Activated T-helper 1 cell treated with anti-CD3 and anti-CD28 coated beads, Interleukin-12 subunit alpha, Interleukin-12 subunit beta, Interleukin-2, Interleukin-4 antibody, amounts not matched to agents 30 ng/mL and 10 ng/mL and 1 ng/mL, durations not matched to agents 14 hours and 24 hours and 36 hours (primary cell): ENCODE measurements around the gene PIK3R6. TPM values are rescaled to one million over a fixed set of nuclear protein-coding genes. Genes with fewer than 3 reads are reported as not detected.
"Not testable (repeated sequence)": the region's sequence is repeated elsewhere in the genome, so short reads cannot be mapped to it uniquely, and the experiment has no call there.

Source experiments
- DNase-seq: peaks from one replicate; pipeline ENCODE4 v3.0.0; 2021; ENCODE audit warnings: low spot score
- H3K27ac Mint-ChIP-seq: one replicate; pipeline ENCODE4 v1.8.0; 2021; ENCODE audit warnings: mild to moderate bottlenecking, mixed read lengths
- H3K27me3 Mint-ChIP-seq: one replicate; pipeline ENCODE4 v1.8.0; 2022; ENCODE audit warnings: mild to moderate bottlenecking, moderate library complexity, mixed read lengths; ENCODE audit not compliant: insufficient read depth
- H3K36me3 Mint-ChIP-seq: one replicate; pipeline ENCODE4 v1.8.0; 2021; ENCODE audit warnings: low read depth, mixed read lengths
- H3K4me1 Mint-ChIP-seq: one replicate; pipeline ENCODE4 v1.8.0; 2021; ENCODE audit warnings: low read depth, mixed read lengths
- H3K4me3 Mint-ChIP-seq: one replicate; pipeline ENCODE4 v1.8.0; 2021; ENCODE audit warnings: mild to moderate bottlenecking, moderate library complexity, mixed read lengths
- H3K9me3 Mint-ChIP-seq: one replicate; pipeline ENCODE4 v1.8.0; 2021; ENCODE audit warnings: mixed read lengths
- intact Hi-C: fragments of 100-400 bp; cut with micrococcal nuclease; formaldehyde crosslinking; loops from one replicate; pipeline ENCODE4 v1.15.1; 2024
- total RNA-seq: library from RNA; stranded (reverse); gene quantifications from 2 replicates; pipeline ENCODE4 v1.2.3, GENCODE V29; 2022

The PIK3R6 gene
- total RNA-seq, 1 donor from 2014 or later: 2.0 TPM

DNA sequence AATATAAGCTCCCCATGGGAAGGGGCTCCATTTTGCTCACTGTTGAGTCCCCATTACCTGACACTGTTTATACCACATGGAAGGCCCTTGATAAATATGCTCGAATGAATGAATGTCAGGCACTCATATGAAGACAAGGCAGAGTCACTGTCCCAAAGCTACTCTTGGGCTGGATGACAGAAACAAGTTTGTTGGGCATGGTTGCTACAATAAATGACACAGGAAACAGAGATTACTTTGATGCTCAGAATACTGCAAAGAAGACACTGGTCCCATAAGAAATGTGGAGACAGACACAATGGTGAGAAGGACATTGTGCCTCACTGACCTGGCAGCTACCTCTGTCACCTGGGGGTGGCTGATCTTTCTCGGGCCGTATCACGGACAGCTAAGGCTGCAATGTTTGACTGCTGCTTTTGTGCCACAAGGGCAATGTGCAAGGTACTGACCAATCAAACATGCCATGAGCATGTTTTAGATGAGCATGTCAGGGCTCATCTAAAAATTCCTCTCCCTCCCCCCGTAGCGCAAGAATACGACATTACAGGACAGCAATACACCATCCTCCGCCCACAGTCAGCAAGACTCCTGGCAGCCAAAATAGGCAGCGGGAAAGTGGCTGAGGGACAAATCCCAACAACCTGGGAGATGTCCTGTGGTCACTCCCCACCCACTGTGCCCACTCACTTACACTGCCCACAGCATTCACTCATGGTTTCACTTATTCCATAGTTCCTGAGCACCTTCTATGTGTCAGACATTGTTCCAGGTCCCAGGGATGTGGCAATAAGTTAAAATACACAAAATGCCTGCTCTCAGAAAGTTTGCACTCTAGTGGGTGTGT, 5.0 kb downstream of the PIK3R6 start:
- no peak overlapping the region for H3K4me3 Mint-ChIP-seq
- intact Hi-C loops: no loop called here
- H3K27me3 Mint-ChIP-seq: no peaks in the 10 kb centered on the region
- peaks cover 9% of the 10 kb centered on the region for H3K36me3 Mint-ChIP-seq
- DNase-seq: no peak
- H3K27ac Mint-ChIP-seq: peak overlapping the region; percentile 16
- peaks cover 61% of the 10 kb centered on the region for H3K4me1 Mint-ChIP-seq
- no peaks in the 10 kb centered on the region for H3K9me3 Mint-ChIP-seq

DNA sequence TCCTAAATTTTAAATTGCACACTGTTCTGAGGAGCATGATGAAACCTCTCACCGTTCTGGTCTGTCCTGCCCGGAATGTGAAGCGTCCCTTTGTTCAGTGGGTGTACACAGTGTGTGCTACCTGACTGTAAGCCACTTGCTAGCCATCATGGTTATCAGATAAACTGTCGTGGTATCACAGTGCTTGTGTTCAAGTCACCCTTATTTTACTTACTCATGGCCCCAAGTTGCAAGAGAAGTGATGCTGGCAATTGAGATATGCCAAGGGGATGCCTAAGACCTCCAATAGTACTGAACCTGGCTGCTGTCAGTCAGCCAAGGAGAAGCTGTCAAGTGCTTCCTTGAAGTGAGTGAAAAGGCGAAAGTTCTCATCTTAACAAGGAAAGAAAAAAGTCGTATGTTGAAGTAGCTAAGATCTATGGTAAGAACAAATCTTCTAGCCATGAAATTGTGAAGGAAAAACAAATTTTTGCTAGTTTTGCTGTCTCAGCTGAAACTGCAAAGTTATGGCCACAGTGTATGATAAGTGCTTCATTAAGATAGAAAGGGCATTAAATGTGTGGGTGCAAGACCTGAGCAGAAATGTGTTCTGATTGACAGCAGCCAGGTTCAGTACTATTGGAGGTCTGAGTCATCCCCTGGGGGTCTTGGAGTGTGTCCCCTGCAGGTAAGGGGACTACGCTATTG, 5.8 kb downstream of the PIK3R6 start:
- Mint-ChIP-seq H3K27ac (no peak overlapping the region), H3K4me1 (peaks cover 61% of the 10 kb centered on the region), H3K4me3 (peak overlapping the region; percentile 24), H3K36me3 (peaks cover 8% of the 10 kb centered on the region), H3K27me3 (no peaks in the 10 kb centered on the region), H3K9me3 (no peaks in the 10 kb centered on the region)
- intact Hi-C loops: no loop called here
- DNase-seq: no peak

GRCh38 chr17:8859804-8860430, 7.6 kb downstream of the PIK3R6 start:
- H3K4me3 Mint-ChIP-seq: no peak overlapping the region

DNA sequence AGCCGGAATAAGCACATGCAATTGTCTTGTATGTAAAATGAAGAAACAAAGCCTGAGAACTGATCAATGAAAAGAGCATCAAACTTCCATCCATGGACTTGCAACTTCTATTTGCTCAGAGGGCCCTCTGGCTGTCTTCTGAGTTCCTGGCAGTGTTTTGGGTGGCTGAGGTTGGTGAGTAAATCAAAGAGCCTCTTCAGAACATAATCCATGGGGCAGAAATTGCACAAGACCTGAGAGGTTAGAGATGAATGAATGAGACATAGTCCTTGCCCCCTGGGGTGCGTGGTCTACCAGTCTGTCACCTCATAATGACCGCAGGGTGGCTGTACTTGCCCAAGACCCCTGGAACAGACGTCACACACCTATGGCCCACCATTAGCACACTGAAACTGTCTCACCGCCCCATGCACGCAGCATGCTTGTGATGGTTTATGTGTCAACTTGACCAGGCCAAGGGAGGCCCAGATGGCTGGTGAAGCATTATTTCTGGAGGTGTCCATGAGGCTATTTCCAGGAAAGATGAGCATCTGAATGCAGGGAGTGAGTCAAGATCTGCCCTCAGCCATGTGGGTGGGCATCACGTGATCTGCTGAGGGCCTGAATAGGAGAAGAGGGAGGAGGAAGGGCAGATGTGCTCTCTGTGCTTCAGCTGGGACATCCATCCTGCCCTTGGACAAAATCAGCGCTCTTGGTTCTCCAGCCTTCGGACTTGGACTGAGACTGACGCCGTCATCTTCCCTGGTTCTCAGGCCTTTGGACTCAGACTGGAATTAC, 8.3 kb downstream of the PIK3R6 start:
- Mint-ChIP-seq H3K27ac (peak overlapping the region; percentile 77), H3K4me3 (peak overlapping the region; percentile 35), H3K9me3 (no peaks in the 10 kb centered on the region), H3K36me3 (peaks cover 6% of the 10 kb centered on the region), H3K27me3 (no peaks in the 10 kb centered on the region), H3K4me1 (peaks cover 60% of the 10 kb centered on the region)
- DNase-seq: no peak
- intact Hi-C loops: loop anchor here (2.0 to 5.0 kb wide), 3 partner anchors 40 to 98 kb away; no protein-coding TSS in a partner anchor

More at GRCh38 chr17:8859804-8860430, 7.6 kb downstream of the PIK3R6 start:
- H3K27me3 Mint-ChIP-seq: no peaks in the 10 kb centered on the region
- H3K36me3 Mint-ChIP-seq: peaks cover 6% of the 10 kb centered on the region
- no peak for DNase-seq
- no peak overlapping the region for H3K27ac Mint-ChIP-seq
- no peaks in the 10 kb centered on the region for H3K9me3 Mint-ChIP-seq
- peaks cover 63% of the 10 kb centered on the region for H3K4me1 Mint-ChIP-seq
- intact Hi-C loops: loop anchor here (2.0 to 5.0 kb wide), 3 partner anchors 39 to 97 kb away; no protein-coding TSS in a partner anchor

- H3K36me3 Mint-ChIP-seq: peaks cover 6% of the 10 kb centered on the region
- intact Hi-C loops: loop anchor here (1.0 to 5.0 kb wide), 4 partner anchors 10 to 99 kb away; no protein-coding TSS in a partner anchor
Measured at GRCh38 chr17:8857919-8858318, 9.6 kb downstream of the PIK3R6 start.

GRCh38 chr17:8856869-8857575, 10.5 kb downstream of the PIK3R6 start:
- Mint-ChIP-seq H3K27ac (no peak overlapping the region), H3K36me3 (peaks cover 7% of the 10 kb centered on the region), H3K27me3 (no peaks in the 10 kb centered on the region), H3K4me3 (peak overlapping the region; percentile 2), H3K9me3 (no peaks in the 10 kb centered on the region), H3K4me1 (peaks cover 52% of the 10 kb centered on the region)
- no peak for DNase-seq
- intact Hi-C loops: loop anchor here (5.0 kb wide), 2 partner anchors 70 to 100 kb away; no protein-coding TSS in a partner anchor

More at GRCh38 chr17:8857919-8858318, 9.6 kb downstream of the PIK3R6 start:
- no peaks in the 10 kb centered on the region for H3K27me3 Mint-ChIP-seq
- H3K4me1 Mint-ChIP-seq: peaks cover 60% of the 10 kb centered on the region
- H3K9me3 Mint-ChIP-seq: no peaks in the 10 kb centered on the region
- peak overlapping the region; percentile 73 for H3K4me3 Mint-ChIP-seq
- peak; percentile 44 for DNase-seq
- H3K27ac Mint-ChIP-seq: peak overlapping the region; percentile 94

DNA sequence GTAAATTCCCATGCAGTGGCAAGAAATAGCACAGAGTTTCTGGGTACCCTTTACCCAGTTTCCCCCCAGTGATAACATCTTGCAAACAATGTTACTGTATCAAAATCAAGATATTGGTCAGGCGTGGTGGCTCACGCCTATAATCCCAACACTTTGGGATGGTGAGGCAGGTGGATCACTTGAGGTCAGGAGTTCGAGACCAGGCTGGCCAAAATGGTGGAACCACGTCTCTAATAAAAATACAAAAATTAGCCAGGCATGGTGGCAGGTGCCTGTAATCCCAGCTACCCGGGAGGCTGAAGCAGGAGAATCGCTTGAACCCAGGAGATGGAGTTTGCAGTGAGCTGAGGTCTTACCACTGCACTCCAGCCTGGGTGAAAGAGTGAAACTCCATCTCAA, 11.3 kb downstream of the PIK3R6 start:
- H3K27ac Mint-ChIP-seq, H3K36me3 Mint-ChIP-seq, H3K4me3 Mint-ChIP-seq, H3K9me3 Mint-ChIP-seq, DNase-seq, H3K27me3 Mint-ChIP-seq: not testable (repeated sequence)
- peaks cover 43% of the 10 kb centered on the region for H3K4me1 Mint-ChIP-seq
- intact Hi-C loops: loop anchor here (5.0 kb wide), 2 partner anchors 69 to 101 kb away; no protein-coding TSS in a partner anchor

DNA sequence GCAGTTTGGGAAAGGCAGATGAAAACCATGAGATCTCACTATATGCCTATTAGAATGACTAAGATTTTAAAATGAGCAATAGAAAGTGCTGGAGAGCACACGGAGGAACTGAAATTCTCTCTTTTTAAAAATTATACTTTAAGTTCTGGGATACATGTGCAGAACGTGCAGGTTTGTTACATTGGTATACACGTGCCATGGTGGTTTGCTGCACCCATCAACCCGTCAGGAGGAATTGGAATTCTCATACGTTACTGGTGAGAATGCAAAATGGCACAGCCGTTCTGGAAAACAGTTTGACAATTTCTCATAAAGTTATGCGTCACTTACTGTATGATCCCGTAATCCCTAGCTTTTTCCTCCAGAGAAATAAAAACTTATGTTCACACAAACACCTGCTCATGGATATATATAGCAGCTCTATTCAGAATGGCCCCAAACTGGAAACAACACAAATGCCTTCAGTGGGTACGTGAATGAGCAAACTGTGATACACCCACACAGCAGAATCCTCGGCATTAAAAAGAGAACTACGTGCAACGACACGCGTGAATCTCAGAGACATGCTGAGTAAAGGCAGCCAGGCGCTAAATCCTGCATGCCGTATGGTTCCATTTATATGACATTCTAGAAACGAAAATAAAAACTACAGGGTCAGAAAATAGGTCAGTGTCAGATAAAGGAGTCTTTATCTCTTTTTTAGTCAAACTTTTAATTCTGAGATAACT, 11.8 kb downstream of the PIK3R6 start:
- intact Hi-C loops: loop anchor here (5.0 kb wide), 2 partner anchors 68 to 102 kb away; no protein-coding TSS in a partner anchor
- peaks cover 8% of the 10 kb centered on the region for H3K36me3 Mint-ChIP-seq
- H3K4me1 Mint-ChIP-seq: peaks cover 38% of the 10 kb centered on the region
- no peak overlapping the region for H3K27ac Mint-ChIP-seq
- H3K27me3 Mint-ChIP-seq: no peaks in the 10 kb centered on the region
- DNase-seq: no peak
- H3K9me3 Mint-ChIP-seq: no peaks in the 10 kb centered on the region
- no peak overlapping the region for H3K4me3 Mint-ChIP-seq

DNA sequence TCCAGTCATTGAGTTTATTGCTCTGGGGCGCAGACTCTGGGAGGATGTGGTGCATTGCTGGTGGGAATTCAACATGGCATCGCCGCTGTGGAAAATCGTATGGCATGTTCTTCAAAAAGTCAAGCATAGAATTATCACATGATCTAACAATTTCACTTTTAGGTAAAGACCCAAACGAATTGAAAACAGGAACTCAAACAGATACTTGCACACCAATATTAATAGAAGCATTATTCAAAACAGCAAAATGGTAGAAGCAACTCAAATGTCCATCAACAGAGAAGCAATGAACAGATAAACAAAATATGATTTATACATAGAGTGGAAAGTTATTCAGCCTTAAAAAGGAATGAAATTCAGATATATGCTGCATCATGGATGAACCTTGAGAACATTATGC, 15.9 kb downstream of the PIK3R6 start:
- no peak overlapping the region for H3K4me3 Mint-ChIP-seq
- H3K4me1 Mint-ChIP-seq: peaks cover 6% of the 10 kb centered on the region
- intact Hi-C loops: no loop called here

DNA sequence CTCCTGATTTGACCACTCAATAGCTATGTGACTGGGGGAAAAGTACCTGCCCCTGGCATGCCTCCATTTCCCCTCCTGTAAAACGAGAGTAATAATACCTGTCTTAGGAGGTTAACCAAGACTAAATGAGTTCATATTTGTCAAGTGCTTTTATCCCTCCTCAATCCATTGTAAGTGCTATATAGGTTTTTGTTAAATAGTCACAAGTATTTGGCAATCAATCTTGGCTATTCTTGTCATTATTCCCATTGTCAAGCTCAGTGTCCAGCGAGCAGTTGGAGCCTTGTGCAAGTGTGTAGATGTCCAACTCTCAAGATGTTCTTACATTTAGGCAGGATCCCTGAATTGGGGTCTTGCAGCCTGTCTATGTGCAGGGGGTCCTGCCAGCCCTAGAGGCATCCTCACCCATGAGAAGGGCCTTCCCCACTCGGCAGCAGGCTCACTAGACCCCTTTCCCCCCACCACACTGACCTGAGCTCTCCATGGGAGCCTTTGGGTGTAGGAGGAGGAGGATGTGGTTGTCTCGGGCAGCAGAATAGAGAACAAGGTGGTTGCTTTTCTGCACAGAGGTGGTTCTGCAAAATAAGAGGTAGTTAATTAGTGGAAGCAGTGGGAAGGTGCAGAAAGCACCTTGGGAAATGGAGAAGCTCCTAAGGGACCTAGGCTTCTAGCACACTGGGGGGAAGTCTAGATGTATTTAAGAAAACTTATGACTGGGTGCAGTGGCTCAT, 18.0 kb downstream of the PIK3R6 start:
- Mint-ChIP-seq H3K4me1 (no peaks in the 10 kb centered on the region), H3K27ac (no peak overlapping the region), H3K27me3 (no peaks in the 10 kb centered on the region), H3K4me3 (no peak overlapping the region), H3K9me3 (no peaks in the 10 kb centered on the region), H3K36me3 (peaks cover 19% of the 10 kb centered on the region)
- DNase-seq: no peak
- intact Hi-C loops: no loop called here

More for the DNA sequence above, 15.9 kb downstream of the PIK3R6 start:
- Mint-ChIP-seq H3K36me3 (peaks cover 9% of the 10 kb centered on the region), H3K9me3 (no peaks in the 10 kb centered on the region), H3K27ac (no peak overlapping the region), H3K27me3 (no peaks in the 10 kb centered on the region)
- DNase-seq: no peak

GRCh38 chr17:8847891-8848290, 19.6 kb downstream of the PIK3R6 start:
- intact Hi-C loops: no loop called here
- Mint-ChIP-seq H3K4me1 (no peaks in the 10 kb centered on the region), H3K4me3 (no peak overlapping the region), H3K9me3 (no peaks in the 10 kb centered on the region), H3K27me3 (no peaks in the 10 kb centered on the region), H3K36me3 (peaks cover 21% of the 10 kb centered on the region), H3K27ac (no peak overlapping the region)
- no peak for DNase-seq
